Keratinocyte (primary cell): ENCODE data around the gene HMGB3. TPM values are rescaled to one million over a fixed set of nuclear protein-coding genes. Genes with fewer than 3 reads are reported as not detected.

Source experiments
- DNase-seq: peaks from one replicate; pipeline ENCODE4 v3.0.0-alpha.2; 2011; ENCODE audit warnings: low read depth, missing footprints, low spot score
- FAIRE-seq: peaks from 2 replicates; lab custom pipeline; 2011; peaks lifted over from hg19 to GRCh38; lab: Jason Lieb, UNC
- H2AFZ ChIP-seq: 2 replicates; pipeline ENCODE4 v1.6.0; 2012; ENCODE audit warnings: low read length, control low read depth, inconsistent platforms; ENCODE audit not compliant: control insufficient read depth
- H3K27ac ChIP-seq: 2 replicates; pipeline ENCODE4 v1.5.1; 2011; ENCODE audit warnings: low read length; ENCODE audit not compliant: control insufficient read depth, insufficient read depth
- H3K27me3 ChIP-seq: 3 replicates; pipeline ENCODE4 v1.6.0; 2011; ENCODE audit warnings: low read length; ENCODE audit not compliant: control insufficient read depth, insufficient read depth; ENCODE audit errors: extremely low read depth
- H3K36me3 ChIP-seq, 2 experiments: 2 replicates in 1 of 2; 3 replicates in 1 of 2; pipeline ENCODE4 v1.5.1; 2011; ENCODE audit warnings: low read length in 2 of 2, mild to moderate bottlenecking in 1 of 2; ENCODE audit not compliant: control insufficient read depth in 2 of 2, insufficient read depth in 2 of 2; ENCODE audit errors: extremely low read depth in 1 of 2
- H3K4me1 ChIP-seq: 3 replicates; pipeline ENCODE4 v1.5.1; 2011; ENCODE audit warnings: low read length; ENCODE audit not compliant: control insufficient read depth, insufficient read depth; ENCODE audit errors: extremely low read depth
- H3K4me2 ChIP-seq: 3 replicates; pipeline ENCODE4 v1.6.0; 2011; ENCODE audit warnings: low read depth, low read length; ENCODE audit not compliant: control insufficient read depth, insufficient read depth; ENCODE audit errors: extremely low read depth
- H3K4me3 ChIP-seq, 3 experiments: fragments of 200-600 bp in 1 of 3; sonication (generic) in 1 of 3; 2 replicates in 2 of 3; 3 replicates in 1 of 3; pipeline ENCODE4 v1.5.1; 2011 to 2016; ENCODE audit warnings: low read length in 3 of 3, mild to moderate bottlenecking in 3 of 3, control low read depth in 2 of 3, inconsistent platforms in 1 of 3, low read depth in 1 of 3, mixed read lengths in 1 of 3, mixed run types in 1 of 3, moderate library complexity in 1 of 3; ENCODE audit not compliant: control insufficient read depth in 2 of 3, insufficient read depth in 2 of 3; ENCODE audit errors: extremely low read depth in 1 of 3
- H3K79me2 ChIP-seq: 2 replicates; pipeline ENCODE4 v1.6.0; 2012; ENCODE audit warnings: low read length; ENCODE audit not compliant: control insufficient read depth, insufficient read depth
- H3K9ac ChIP-seq: 3 replicates; pipeline ENCODE4 v1.6.0; 2011; ENCODE audit warnings: low read length; ENCODE audit not compliant: control insufficient read depth, insufficient read depth; ENCODE audit errors: extremely low read depth
- H3K9me1 ChIP-seq: 3 replicates; pipeline ENCODE4 v1.6.0; 2011; ENCODE audit warnings: low read length; ENCODE audit not compliant: control insufficient read depth, insufficient read depth; ENCODE audit errors: extremely low read depth
- H3K9me3 ChIP-seq: 2 replicates; pipeline ENCODE4 v1.5.1; 2012; ENCODE audit warnings: low read depth, low read length; ENCODE audit not compliant: control insufficient read depth
- H4K20me1 ChIP-seq: 3 replicates; pipeline ENCODE4 v1.6.0; 2011; ENCODE audit warnings: low read length; ENCODE audit not compliant: control insufficient read depth, insufficient read depth; ENCODE audit errors: extremely low read depth
- CTCF ChIP-seq, 3 experiments: IDR thresholded peaks in 1 of 3; conservative IDR thresholded peaks in 1 of 3; optimal IDR thresholded peaks in 1 of 3; 2 replicates in 2 of 3; 3 replicates in 1 of 3; pipeline versions ENCODE3 to v1.5.1; 2011; ENCODE audit warnings: low read length in 3 of 3, mild to moderate bottlenecking in 3 of 3, moderate library complexity in 2 of 3, control low read depth in 1 of 3, inconsistent platforms in 1 of 3; ENCODE audit not compliant: insufficient read depth in 2 of 3; ENCODE audit errors: extremely low read depth in 1 of 3
- EZH2 ChIP-seq: IDR thresholded peaks from one replicate; pipeline ENCODE4 v1.6.1; 2012; ENCODE audit warnings: inconsistent platforms, mild to moderate bottlenecking, low read length, moderate library complexity
- dilution Hi-C: fragments of 300-500 bp; cut with MboI; formaldehyde crosslinking; loops from one replicate; pipeline ENCODE4 v1.7.0; 2020; ENCODE audit warnings: low sequenced_read_pairs; ENCODE audit not compliant: extremely low pct_ligation_motif_present
- polyA plus RNA-seq, 5 experiments: library from polyadenylated mRNA; depleted of rRNA in 3 of 5; stranded (reverse) in 3 of 5; stranded (forward) in 1 of 5; unstranded in 1 of 5; fragments of >200 nt; gene quantifications; 1 replicate in 1 of 5; 2 replicates in 3 of 5; 3 replicates in 1 of 5; pipeline versions ENCODE4 v1.2.1 to v1.2.3, GENCODE V29; 2011 to 2012; ENCODE audit warnings: missing spikeins in 2 of 5, low read depth in 1 of 5, low replicate concordance in 1 of 5

HMGB3 gene
- polyA plus RNA-seq, 1 donor (not counting 4 experiments of a cell fraction or from before 2014, with no cell fraction given) = 72.4 TPM

GRCh38 chrX:150934453-150934852 is 48.7 kb upstream of the HMGB3 start:
- H3K36me3 ChIP-seq = no peaks in the 10 kb centered on the region
- H3K27me3 ChIP-seq = no peaks in the 10 kb centered on the region
- H3K9ac ChIP-seq = no peak overlapping the region
- no peaks in the 10 kb centered on the region for H3K9me3 ChIP-seq
- H4K20me1 ChIP-seq = no peaks in the 10 kb centered on the region
- H3K4me3 ChIP-seq = no peak overlapping the region
- dilution Hi-C loops = no loop called here
- no peaks in the 10 kb centered on the region for H3K9me1 ChIP-seq
- DNase-seq (no peak), FAIRE-seq (peak; percentile 59)
- no peaks in the 10 kb centered on the region for H3K4me1 ChIP-seq
- TF ChIP-seq CTCF (optimal IDR thresholded peaks at IDR 0.05 in 1 of 3, IDR thresholded peaks at IDR 0.05 in 1 of 3, conservative IDR thresholded peaks at IDR 0.05 in 1 of 3; ENCODE audit: extremely low read depth in 1 of 3, insufficient read depth in 2 of 3, low read length in 3 of 3) (no peak), EZH2 (no peak)
- H3K4me2 ChIP-seq = no peak overlapping the region
- no peak overlapping the region for H3K27ac ChIP-seq
- no peak overlapping the region for H2AFZ ChIP-seq
- no peaks in the 10 kb centered on the region for H3K79me2 ChIP-seq

GRCh38 chrX:150935467-150935866 is 47.7 kb upstream of the HMGB3 start:
- DNase-seq (no peak), FAIRE-seq (no peak)

More at GRCh38 chrX:150935467-150935866, 47.7 kb upstream of the HMGB3 start:
- Histone ChIP-seq H3K9me3 (no peaks in the 10 kb centered on the region), H3K9me1 (no peaks in the 10 kb centered on the region), H3K36me3 (no peaks in the 10 kb centered on the region), H2AFZ (no peak overlapping the region), H3K4me3 (no peak overlapping the region), H3K9ac (no peak overlapping the region), H4K20me1 (no peaks in the 10 kb centered on the region), H3K4me1 (no peaks in the 10 kb centered on the region), H3K27me3 (no peaks in the 10 kb centered on the region), H3K79me2 (no peaks in the 10 kb centered on the region), H3K4me2 (no peak overlapping the region), H3K27ac (no peak overlapping the region)
- dilution Hi-C loops = no loop called here
- TF ChIP-seq CTCF (optimal IDR thresholded peaks at IDR 0.05 in 1 of 3, IDR thresholded peaks at IDR 0.05 in 1 of 3, conservative IDR thresholded peaks at IDR 0.05 in 1 of 3; ENCODE audit: extremely low read depth in 1 of 3, insufficient read depth in 2 of 3, low read length in 3 of 3) (no peak), EZH2 (no peak)
